Loucy (cell line): Measurements from ENCODE around the gene ASTN2.

Experiments
- H2AFZ ChIP-seq: fragments of 200-600 bp; sonication (generic); 2 replicates; pipeline ENCODE4 v1.6.0; 2016; ENCODE audit warnings: antibody characterized with exemption, mild to moderate bottlenecking, low read length, moderate library complexity
- H3F3A ChIP-seq: fragments of 200-600 bp; 2 replicates; pipeline ENCODE4 v1.6.0; 2016; ENCODE audit warnings: antibody characterized with exemption, low read depth, mild to moderate bottlenecking
- H3K27me3 ChIP-seq: fragments of 200-600 bp; sonication (generic); 2 replicates; pipeline ENCODE4 v1.6.1; 2014; ENCODE audit warnings: low read length, mild to moderate bottlenecking; ENCODE audit not compliant: insufficient read depth, poor library complexity, severe bottlenecking
- H3K36me3 ChIP-seq: fragments of 200-600 bp; sonication (generic); 2 replicates; pipeline ENCODE4 v1.6.1; 2016; ENCODE audit warnings: low read length; ENCODE audit not compliant: insufficient read depth
- H3K4me1 ChIP-seq: fragments of 200-600 bp; sonication (generic); 2 replicates; pipeline ENCODE4 v1.5.1; 2014; ENCODE audit warnings: low read length, mild to moderate bottlenecking; ENCODE audit not compliant: insufficient read depth, poor library complexity, severe bottlenecking
- H3K4me2 ChIP-seq: fragments of 200-600 bp; sonication (generic); 2 replicates; pipeline ENCODE4 v1.6.0; 2014; ENCODE audit warnings: antibody characterized with exemption, low read length, low read depth, mild to moderate bottlenecking; ENCODE audit not compliant: poor library complexity, severe bottlenecking
- H3K4me3 ChIP-seq: fragments of 200-600 bp; sonication (generic); 2 replicates; pipeline ENCODE4 v1.5.1; 2014; ENCODE audit warnings: low read length, mild to moderate bottlenecking, mixed read lengths; ENCODE audit not compliant: poor library complexity, severe bottlenecking
- H3K79me2 ChIP-seq: fragments of 200-600 bp; sonication (generic); 2 replicates; pipeline ENCODE4 v1.6.1; 2014; ENCODE audit warnings: low read length; ENCODE audit not compliant: insufficient read depth
- H3K9ac ChIP-seq: fragments of 200-600 bp; sonication (generic); 2 replicates; pipeline ENCODE4 v1.6.0; 2014; ENCODE audit warnings: mild to moderate bottlenecking, low read depth, low read length, moderate library complexity; ENCODE audit not compliant: poor library complexity, severe bottlenecking
- H3K9me2 ChIP-seq: fragments of 200-600 bp; sonication (generic); replicated peaks from 2 replicates; pipeline ENCODE4 v1.6.1; 2016; ENCODE audit warnings: low read depth, low read length, mixed read lengths
- H3K9me3 ChIP-seq: fragments of 200-600 bp; sonication (generic); 2 replicates; pipeline ENCODE4 v1.6.1; 2014; ENCODE audit warnings: mild to moderate bottlenecking, antibody characterized with exemption, low read length, low read depth; ENCODE audit not compliant: insufficient read depth
- H4K20me1 ChIP-seq: fragments of 200-600 bp; sonication (generic); 2 replicates; pipeline ENCODE4 v1.6.0; 2014; ENCODE audit warnings: antibody characterized with exemption, low read length, mild to moderate bottlenecking; ENCODE audit not compliant: insufficient read depth, poor library complexity, severe bottlenecking
- CTCF ChIP-seq: fragments of 200-600 bp; sonication (generic); conservative IDR thresholded peaks from 2 replicates; pipeline ENCODE4 v1.5.1; 2014; ENCODE audit warnings: mild to moderate bottlenecking, antibody characterized with exemption, low read length
- EZH2phosphoT487 ChIP-seq: fragments of 200-600 bp; IDR thresholded peaks from 2 replicates; pipeline ENCODE4 v1.6.1; 2018; ENCODE audit warnings: antibody characterized with exemption, mild to moderate bottlenecking, moderate library complexity, borderline replicate concordance

The ASTN2 gene

DNA sequence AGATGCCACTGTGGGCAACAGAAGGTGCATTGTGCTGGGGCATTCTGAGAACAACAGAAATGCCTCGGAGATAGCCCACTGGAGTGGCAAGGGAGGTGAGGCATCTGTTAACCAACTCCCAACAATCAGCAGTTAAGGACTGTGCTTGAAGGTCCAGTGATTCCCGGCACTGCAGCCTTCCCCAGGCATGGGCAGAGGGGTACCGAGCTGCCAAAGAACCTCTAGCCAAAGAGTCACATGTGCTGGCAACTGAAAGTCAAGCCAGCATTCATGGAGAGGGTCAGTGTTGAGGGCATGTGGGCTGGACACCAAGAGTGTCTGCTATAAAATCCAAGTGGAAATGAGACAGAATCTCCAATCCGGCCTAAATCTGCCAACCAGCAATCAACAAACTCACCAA is 149.6 kb downstream of the ASTN2 start:
- no peak overlapping the region for H3K9ac ChIP-seq
- no peaks in the 10 kb centered on the region for H3K79me2 ChIP-seq
- H3K9me3 ChIP-seq = no peaks in the 10 kb centered on the region; the same call in 1 of the 2 replicates
- H3F3A ChIP-seq = no peaks in the 10 kb centered on the region
- no peak overlapping the region for H3K4me2 ChIP-seq
- H3K4me3 ChIP-seq = no peak overlapping the region
- H3K4me1 ChIP-seq = no peaks in the 10 kb centered on the region
- H3K36me3 ChIP-seq = no peaks in the 10 kb centered on the region
- H3K9me2 ChIP-seq = no peaks in the 10 kb centered on the region; the same call in 1 of the 2 replicates
- no peaks in the 10 kb centered on the region for H3K27me3 ChIP-seq
- TF ChIP-seq CTCF = no peak
- no peak for TF ChIP-seq EZH2phosphoT487
- H4K20me1 ChIP-seq = no peaks in the 10 kb centered on the region
- no peak overlapping the region for H2AFZ ChIP-seq

GRCh38 chr9:117258184-117258866 is 156.5 kb downstream of the ASTN2 start:
- no peaks in the 10 kb centered on the region; the same call in 1 of the 2 replicates for H3K9me2 ChIP-seq
- no peak overlapping the region for H3K9ac ChIP-seq
- H3K4me2 ChIP-seq = no peak overlapping the region
- no peaks in the 10 kb centered on the region for H3K79me2 ChIP-seq
- no peak overlapping the region for H2AFZ ChIP-seq
- H3K36me3 ChIP-seq = no peaks in the 10 kb centered on the region
- no peaks in the 10 kb centered on the region for H3K27me3 ChIP-seq
- H3F3A ChIP-seq = no peaks in the 10 kb centered on the region
- TF ChIP-seq EZH2phosphoT487 = no peak
- no peak for TF ChIP-seq CTCF
- no peaks in the 10 kb centered on the region; the same call in 1 of the 2 replicates for H3K9me3 ChIP-seq
- H3K4me3 ChIP-seq = no peak overlapping the region
- no peaks in the 10 kb centered on the region for H4K20me1 ChIP-seq
- no peaks in the 10 kb centered on the region for H3K4me1 ChIP-seq

GRCh38 chr9:117253261-117253660 is 161.6 kb downstream of the ASTN2 start:
- Histone ChIP-seq H3K9ac (no peak overlapping the region), H3K4me1 (no peaks in the 10 kb centered on the region), H3K4me2 (no peak overlapping the region), H3K4me3 (no peak overlapping the region), H3K27me3 (no peaks in the 10 kb centered on the region), H4K20me1 (no peaks in the 10 kb centered on the region), H3K79me2 (no peaks in the 10 kb centered on the region), H3F3A (no peaks in the 10 kb centered on the region), H3K9me2 (no peaks in the 10 kb centered on the region), H3K36me3 (no peaks in the 10 kb centered on the region), H3K9me3 (no peaks in the 10 kb centered on the region), H2AFZ (no peak overlapping the region)
- TF ChIP-seq CTCF = no peak
